Neural crest cell (in vitro differentiated cells): ENCODE data around the gene ZSCAN23. TPM values are rescaled to one million over a fixed set of nuclear protein-coding genes. Genes with fewer than 3 reads are reported as not detected.
A peak's percentile ranks its signal among the peaks of the same experiment; 100 is the strongest.
"Not testable (repeated sequence)": the region's sequence is repeated elsewhere in the genome, so short reads cannot be mapped to it uniquely, and the experiment has no call there.

Source experiments
- DNase-seq: peaks from one replicate; pipeline ENCODE4 v3.0.0; 2021; ENCODE audit warnings: low read depth, mixed read lengths, low spot score
- H3K27ac Mint-ChIP-seq: one replicate; pipeline ENCODE4 v1.8.0; 2021; ENCODE audit warnings: mild to moderate bottlenecking, mixed read lengths; ENCODE audit not compliant: unreplicated experiment
- H3K27me3 Mint-ChIP-seq: 2 replicates; pipeline ENCODE4 v1.8.0; 2021; ENCODE audit warnings: low read depth, mild to moderate bottlenecking, mixed read lengths
- H3K36me3 Mint-ChIP-seq: 2 replicates; pipeline ENCODE4 v1.8.0; 2021; ENCODE audit warnings: low read depth, mild to moderate bottlenecking, mixed read lengths
- H3K4me1 Mint-ChIP-seq: 2 replicates; pipeline ENCODE4 v1.8.0; 2021; ENCODE audit warnings: mixed read lengths
- H3K4me3 Mint-ChIP-seq: one replicate; pipeline ENCODE4 v1.8.0; 2021; ENCODE audit warnings: mild to moderate bottlenecking, mixed read lengths
- H3K9me3 Mint-ChIP-seq: 2 replicates; pipeline ENCODE4 v1.8.0; 2021; ENCODE audit warnings: mixed read lengths
- total RNA-seq: library from RNA; stranded (reverse); gene quantifications from 2 replicates; pipeline ENCODE4 v1.2.1, GENCODE V29; 2021
- TF ChIP-seq, protein P1 (sequence below): fragments of 200-600 bp; sonication (generic); conservative IDR thresholded peaks from 2 replicates; pipeline ENCODE4 v1.5.0; 2021; ENCODE audit warnings: antibody characterized with exemption, mild to moderate bottlenecking

Gene ZSCAN23
- total RNA-seq, 1 donor from 2014 or later = 12.5 TPM

DNA sequence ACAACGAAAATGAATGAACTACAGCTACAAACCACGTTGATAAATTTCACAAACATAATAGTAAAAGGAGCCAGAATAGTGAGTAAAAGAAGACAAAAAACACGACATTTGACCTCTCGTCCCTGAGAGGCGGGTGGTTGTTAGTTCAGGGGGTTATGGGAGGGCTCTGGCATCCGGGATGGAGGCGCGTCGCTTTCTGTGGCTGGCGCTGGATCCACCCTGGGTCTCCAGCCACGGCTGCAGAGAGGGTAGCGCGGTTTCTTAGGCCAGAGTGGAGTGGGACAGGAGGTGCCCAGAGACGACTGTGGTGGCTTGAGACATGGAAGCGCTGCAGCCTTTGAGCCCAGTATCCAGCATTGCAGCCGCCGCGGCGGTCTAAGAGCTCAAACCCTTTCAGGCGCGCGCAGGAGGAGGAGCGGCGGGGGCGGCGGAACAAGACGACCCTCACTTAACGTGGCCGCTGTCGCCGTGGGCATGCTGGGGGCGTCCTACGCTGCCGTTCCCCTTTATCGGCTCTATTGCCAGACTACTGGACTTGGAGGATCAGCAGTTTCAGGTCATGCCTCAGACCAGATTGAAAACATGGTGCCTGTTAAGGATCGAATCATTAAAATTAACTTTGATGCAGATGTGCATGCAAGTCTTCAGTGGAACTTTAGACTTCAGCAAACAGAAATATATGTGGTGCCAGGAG is 3.7 kb upstream of the ZSCAN23 start:
- peaks cover 3% of the 10 kb centered on the region for H3K9me3 Mint-ChIP-seq
- H3K4me3 Mint-ChIP-seq = peak overlapping the region; percentile 93
- peak; percentile 35 for DNase-seq
- peaks cover 4% of the 10 kb centered on the region for H3K27me3 Mint-ChIP-seq
- H3K27ac Mint-ChIP-seq = peak overlapping the region; percentile 89
- peaks cover 28% of the 10 kb centered on the region for H3K4me1 Mint-ChIP-seq
- no peaks in the 10 kb centered on the region for H3K36me3 Mint-ChIP-seq
- TF ChIP-seq, protein P1, sequence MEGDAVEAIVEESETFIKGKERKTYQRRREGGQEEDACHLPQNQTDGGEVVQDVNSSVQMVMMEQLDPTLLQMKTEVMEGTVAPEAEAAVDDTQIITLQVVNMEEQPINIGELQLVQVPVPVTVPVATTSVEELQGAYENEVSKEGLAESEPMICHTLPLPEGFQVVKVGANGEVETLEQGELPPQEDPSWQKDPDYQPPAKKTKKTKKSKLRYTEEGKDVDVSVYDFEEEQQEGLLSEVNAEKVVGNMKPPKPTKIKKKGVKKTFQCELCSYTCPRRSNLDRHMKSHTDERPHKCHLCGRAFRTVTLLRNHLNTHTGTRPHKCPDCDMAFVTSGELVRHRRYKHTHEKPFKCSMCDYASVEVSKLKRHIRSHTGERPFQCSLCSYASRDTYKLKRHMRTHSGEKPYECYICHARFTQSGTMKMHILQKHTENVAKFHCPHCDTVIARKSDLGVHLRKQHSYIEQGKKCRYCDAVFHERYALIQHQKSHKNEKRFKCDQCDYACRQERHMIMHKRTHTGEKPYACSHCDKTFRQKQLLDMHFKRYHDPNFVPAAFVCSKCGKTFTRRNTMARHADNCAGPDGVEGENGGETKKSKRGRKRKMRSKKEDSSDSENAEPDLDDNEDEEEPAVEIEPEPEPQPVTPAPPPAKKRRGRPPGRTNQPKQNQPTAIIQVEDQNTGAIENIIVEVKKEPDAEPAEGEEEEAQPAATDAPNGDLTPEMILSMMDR = no peak

DNA sequence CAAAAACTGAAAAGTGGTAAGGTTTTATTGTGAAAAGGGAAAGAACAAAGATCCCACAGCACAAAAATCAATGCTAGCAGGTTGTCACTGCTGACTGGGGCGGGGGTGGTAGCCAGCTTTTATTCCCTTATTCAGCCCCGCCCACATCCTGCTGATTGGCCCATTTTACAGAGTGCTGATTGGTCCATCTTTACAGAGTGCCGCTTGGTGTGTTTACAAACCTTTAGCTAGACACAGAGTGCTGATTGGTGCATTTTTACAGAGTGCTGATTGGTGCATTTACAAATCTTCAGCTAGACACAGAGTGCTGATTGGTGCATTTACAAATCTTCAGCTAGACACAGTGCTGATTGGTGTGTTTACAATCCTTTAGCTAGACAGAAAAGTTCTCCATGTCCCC is 1.5 kb upstream of the ZSCAN23 start:
- H3K36me3 Mint-ChIP-seq, H3K27me3 Mint-ChIP-seq, DNase-seq, H3K9me3 Mint-ChIP-seq: not testable (repeated sequence)
- peaks cover 28% of the 10 kb centered on the region for H3K4me1 Mint-ChIP-seq
- peak overlapping the region; percentile 69 for H3K27ac Mint-ChIP-seq
- H3K4me3 Mint-ChIP-seq = peak overlapping the region; percentile 100

DNA sequence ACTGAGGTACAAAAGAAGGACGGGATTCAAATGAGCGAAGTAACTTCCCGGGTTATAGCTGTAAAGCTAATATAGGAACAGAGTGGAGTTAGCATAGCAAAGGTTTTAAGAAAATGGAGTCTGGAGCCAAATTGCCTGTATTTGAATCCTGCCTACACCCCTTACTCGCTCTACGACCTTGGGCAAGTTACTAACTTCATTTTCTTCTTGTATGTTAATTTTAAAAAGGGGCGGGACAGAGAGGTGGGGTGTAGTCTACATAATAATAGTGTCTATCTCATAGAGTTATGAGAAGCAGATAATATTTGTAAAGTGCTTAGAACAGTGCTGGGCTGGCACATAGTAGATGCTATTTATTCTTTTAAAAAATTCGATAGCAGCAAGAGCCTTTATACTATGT is 705 bp downstream of the ZSCAN23 start:
- H3K36me3 Mint-ChIP-seq = no peaks in the 10 kb centered on the region
- H3K4me3 Mint-ChIP-seq = peak overlapping the region; percentile 100
- H3K4me1 Mint-ChIP-seq = peaks cover 28% of the 10 kb centered on the region
- TF ChIP-seq, protein P1 = no peak
- DNase-seq = no peak
- H3K9me3 Mint-ChIP-seq = peaks cover 3% of the 10 kb centered on the region
- H3K27me3 Mint-ChIP-seq = no peaks in the 10 kb centered on the region
- peak overlapping the region; percentile 100 for H3K27ac Mint-ChIP-seq

DNA sequence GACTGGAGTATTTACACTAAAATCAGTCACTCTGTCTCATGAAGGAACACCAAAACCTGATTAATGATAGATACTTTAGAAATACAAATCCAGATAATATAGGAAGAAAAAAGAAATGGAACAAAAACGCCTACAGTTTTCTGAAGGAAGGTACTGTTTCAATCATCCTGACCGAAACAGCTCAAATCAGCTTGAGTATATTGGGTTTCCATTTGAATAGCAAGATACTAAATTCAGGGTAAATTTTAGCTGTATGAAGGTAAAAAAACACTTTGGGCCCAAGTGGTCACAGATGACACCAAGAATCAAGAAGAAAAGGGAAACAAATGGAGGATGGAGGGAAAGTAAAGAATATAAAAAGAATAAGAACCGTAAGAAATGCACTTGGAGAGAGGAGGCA is 6.9 kb downstream of the ZSCAN23 start:
- no peak for DNase-seq
- TF ChIP-seq, protein P1 = no peak

DNA sequence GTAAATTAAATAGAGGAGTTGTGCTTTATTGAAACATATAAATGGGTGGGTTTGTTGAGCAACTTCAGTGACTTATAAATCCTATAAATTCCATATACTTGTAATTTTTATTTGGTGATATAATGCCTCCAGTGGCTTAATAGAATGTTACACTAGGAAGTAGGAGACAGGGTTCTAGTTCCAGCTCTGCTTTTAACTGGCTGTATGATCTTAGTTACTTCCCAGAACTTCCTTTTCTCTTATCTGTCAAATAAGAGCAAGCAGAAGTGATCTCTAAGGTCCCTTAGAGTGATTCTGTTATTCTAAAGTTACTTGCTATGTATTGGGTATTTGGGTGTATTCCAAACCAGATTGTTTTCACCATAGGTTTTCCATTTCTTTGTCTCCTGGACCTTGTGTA is 10.2 kb downstream of the ZSCAN23 start:
- TF ChIP-seq, protein P1 = peak; percentile 28
- Mint-ChIP-seq H3K36me3 (peaks cover 2% of the 10 kb centered on the region), H3K4me1 (no peaks in the 10 kb centered on the region), H3K9me3 (no peaks in the 10 kb centered on the region), H3K27me3 (no peaks in the 10 kb centered on the region), H3K4me3 (no peak overlapping the region), H3K27ac (no peak overlapping the region)
- DNase-seq = no peak

More for the DNA sequence above, 6.9 kb downstream of the ZSCAN23 start:
- H3K27ac Mint-ChIP-seq = no peak overlapping the region
- no peaks in the 10 kb centered on the region for H3K36me3 Mint-ChIP-seq
- H3K4me1 Mint-ChIP-seq = no peaks in the 10 kb centered on the region
- H3K9me3 Mint-ChIP-seq = no peaks in the 10 kb centered on the region
- H3K4me3 Mint-ChIP-seq = no peak overlapping the region
- no peaks in the 10 kb centered on the region for H3K27me3 Mint-ChIP-seq

DNA sequence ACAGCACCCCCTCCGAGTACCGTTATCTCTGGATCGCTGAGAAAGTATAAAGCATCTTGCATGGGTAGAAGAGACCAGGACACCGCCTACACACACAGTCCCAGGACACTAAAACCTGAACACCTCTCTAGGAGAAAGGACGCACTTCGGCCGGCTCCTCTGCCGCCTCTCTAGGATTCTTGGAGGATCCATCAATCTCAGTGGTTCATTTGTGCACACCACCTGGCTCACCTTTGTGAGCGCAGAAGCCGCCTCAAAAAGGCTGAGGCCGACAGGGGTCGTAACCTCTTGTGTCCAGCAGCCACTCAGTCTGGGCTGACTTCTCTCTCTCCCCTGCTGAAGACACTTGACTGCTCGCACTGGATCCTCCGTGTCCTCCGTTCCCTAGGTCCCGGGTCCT is 13.5 kb downstream of the ZSCAN23 start:
- DNase-seq = no peak
- H3K9me3 Mint-ChIP-seq = no peaks in the 10 kb centered on the region

More for the DNA sequence above, 13.5 kb downstream of the ZSCAN23 start:
- H3K4me3 Mint-ChIP-seq = no peak overlapping the region
- no peak overlapping the region for H3K27ac Mint-ChIP-seq
- H3K4me1 Mint-ChIP-seq = no peaks in the 10 kb centered on the region
- TF ChIP-seq, protein P1 = no peak
- H3K36me3 Mint-ChIP-seq = peaks cover 23% of the 10 kb centered on the region
- H3K27me3 Mint-ChIP-seq = no peaks in the 10 kb centered on the region
